Neural cell (in vitro differentiated cells): ENCODE results near the gene CFAP65. TPM values are rescaled to one million over a fixed set of nuclear protein-coding genes. Genes with fewer than 3 reads are reported as not detected.

ENCODE experiments used
- H2AFZ ChIP-seq: fragments of 200-600, 300-800 bp; sonication (generic), shearing (Covaris generic); 2 replicates; pipeline ENCODE4 v1.6.0; 2014; ENCODE audit warnings: low read depth, mild to moderate bottlenecking, antibody characterized with exemption, low read length, moderate library complexity
- H3F3A ChIP-seq: fragments of 200-600 bp; shearing (Covaris generic); 2 replicates; pipeline ENCODE4 v1.6.1; 2016; ENCODE audit warnings: mild to moderate bottlenecking, moderate library complexity, mixed read lengths, antibody characterized with exemption, low read length; ENCODE audit not compliant: insufficient read depth, poor library complexity, severe bottlenecking
- H3K27ac ChIP-seq: fragments of 200-600, 300-800 bp; sonication (generic), shearing (Covaris generic); 2 replicates; pipeline ENCODE4 v1.5.1; 2014; ENCODE audit warnings: mild to moderate bottlenecking, low read length, moderate library complexity
- H3K27me3 ChIP-seq: fragments of 300-800, 200-600 bp; sonication (generic), shearing (Covaris generic); 2 replicates; pipeline ENCODE4 v1.6.0; 2014; ENCODE audit warnings: mild to moderate bottlenecking, low read depth, low read length, moderate library complexity; ENCODE audit not compliant: insufficient read depth
- H3K36me3 ChIP-seq: fragments of 300-800, 200-600 bp; sonication (generic), shearing (Covaris generic); 2 replicates; pipeline ENCODE4 v1.5.1; 2014; ENCODE audit warnings: mild to moderate bottlenecking, antibody characterized with exemption, low read length, moderate library complexity; ENCODE audit not compliant: insufficient read depth
- H3K4me2 ChIP-seq: fragments of 300-800, 200-600 bp; sonication (generic), shearing (Covaris generic); 2 replicates; pipeline ENCODE4 v1.6.0; 2014; ENCODE audit warnings: mild to moderate bottlenecking, low read length
- H3K4me3 ChIP-seq: fragments of 300-800, 200-600 bp; sonication (generic), shearing (Covaris generic); 2 replicates; pipeline ENCODE4 v1.5.1; 2014; ENCODE audit warnings: mild to moderate bottlenecking, low read length, moderate library complexity
- H3K79me2 ChIP-seq: fragments of 200-600 bp; shearing (Covaris generic); replicated peaks from 2 replicates; pipeline ENCODE4 v1.6.0; 2014; ENCODE audit warnings: mild to moderate bottlenecking, low read length, moderate library complexity; ENCODE audit not compliant: insufficient read depth
- H3K9ac ChIP-seq: fragments of 300-800, 200-600 bp; sonication (generic), shearing (Covaris generic); 2 replicates; pipeline ENCODE4 v1.6.1; 2016; ENCODE audit warnings: mild to moderate bottlenecking, low read length, mixed read lengths
- H3K9me2 ChIP-seq: fragments of 200-600 bp; shearing (Covaris generic); 2 replicates; pipeline ENCODE4 v1.6.1; 2016; ENCODE audit warnings: mild to moderate bottlenecking, low read length, mixed read lengths; ENCODE audit not compliant: insufficient read depth
- H3K9me3 ChIP-seq: fragments of 200-600, 300-800 bp; sonication (generic), shearing (Covaris generic); 2 replicates; pipeline ENCODE4 v1.6.1; 2016; ENCODE audit warnings: mild to moderate bottlenecking, mixed run types, low read length, moderate library complexity, mixed read lengths
- H4K20me1 ChIP-seq: fragments of 200-600 bp; shearing (Covaris generic); 2 replicates; pipeline ENCODE4 v1.6.1; 2016; ENCODE audit warnings: mild to moderate bottlenecking, mixed run types; ENCODE audit not compliant: insufficient read depth
- CTCF ChIP-seq: fragments of 450-650 bp; IDR thresholded peaks from 2 replicates; pipeline ENCODE4 v1.5.1; 2014; ENCODE audit warnings: antibody characterized with exemption, mild to moderate bottlenecking, moderate library complexity; ENCODE audit not compliant: poor library complexity, severe bottlenecking
- EP300 ChIP-seq: fragments of 450-650 bp; conservative IDR thresholded peaks from 2 replicates; pipeline ENCODE4 v1.6.1; 2014; ENCODE audit warnings: antibody characterized with exemption, mild to moderate bottlenecking, moderate library complexity; ENCODE audit not compliant: poor library complexity, severe bottlenecking
- EZH2 ChIP-seq: fragments of 200-600, 300-800 bp; shearing (Covaris generic), sonication (generic); IDR thresholded peaks from 2 replicates; pipeline ENCODE4 v1.6.1; 2014; ENCODE audit warnings: antibody characterized with exemption, low read length, borderline replicate concordance, mild to moderate bottlenecking; ENCODE audit not compliant: insufficient read depth, poor library complexity, severe bottlenecking
- MXI1 ChIP-seq: fragments of 450-650 bp; conservative IDR thresholded peaks from 2 replicates; pipeline ENCODE4 v1.6.1; 2014; ENCODE audit warnings: antibody characterized with exemption, mild to moderate bottlenecking; ENCODE audit not compliant: poor library complexity, severe bottlenecking
- POLR2AphosphoS5 ChIP-seq: IDR thresholded peaks from 2 replicates; pipeline ENCODE4 v1.6.1; 2012
- RAD21 ChIP-seq: fragments of 450-650 bp; conservative IDR thresholded peaks from 2 replicates; pipeline ENCODE4 v1.6.1; 2014; ENCODE audit warnings: antibody characterized with exemption, mild to moderate bottlenecking, moderate library complexity
- REST ChIP-seq: IDR thresholded peaks from 2 replicates; pipeline ENCODE4 v1.6.1; 2012; ENCODE audit warnings: borderline replicate concordance
- SMC3 ChIP-seq: fragments of 450-650 bp; conservative IDR thresholded peaks from 2 replicates; pipeline ENCODE4 v1.6.1; 2014; ENCODE audit warnings: antibody characterized with exemption, mild to moderate bottlenecking, moderate library complexity; ENCODE audit not compliant: poor library complexity
- TAF1 ChIP-seq: IDR thresholded peaks from 2 replicates; pipeline ENCODE4 v1.6.1; 2012; ENCODE audit warnings: low read depth
- polyA plus RNA-seq: library from polyadenylated mRNA; depleted of rRNA; stranded (reverse); fragments of >200 nt; gene quantifications from 2 replicates; pipeline ENCODE4 v1.2.3, GENCODE V29; 2014

Gene CFAP65
- polyA plus RNA-seq, 1 donor from 2014 or later: 1.1 TPM

GRCh38 chr2:218962859-218963492 is 78.3 kb downstream of the CFAP65 start:
- Histone ChIP-seq H3K36me3 (no peaks in the 10 kb centered on the region), H3K79me2 (no peaks in the 10 kb centered on the region), H3K27me3 (peaks cover 26% of the 10 kb centered on the region), H2AFZ (peak overlapping the region; percentile 7), H3K27ac (peak overlapping the region; percentile 56), H4K20me1 (no peaks in the 10 kb centered on the region), H3K9ac (peak overlapping the region; percentile 59), H3F3A (no peaks in the 10 kb centered on the region), H3K9me3 (no peaks in the 10 kb centered on the region), H3K4me3 (peak overlapping the region; percentile 71), H3K4me2 (peak overlapping the region; percentile 57), H3K9me2 (no peaks in the 10 kb centered on the region)
- no peak for TF ChIP-seq EZH2
- TF ChIP-seq MXI1: peak; percentile 29
- TF ChIP-seq RAD21: no peak
- peak; percentile 38 for TF ChIP-seq EP300
- TF ChIP-seq CTCF: no peak
- no peak for TF ChIP-seq SMC3
- TF ChIP-seq TAF1: peak; percentile 43
- TF ChIP-seq POLR2AphosphoS5: peak; percentile 70
- peak; percentile 97 for TF ChIP-seq REST

GRCh38 chr2:218961651-218962570 is 79.4 kb downstream of the CFAP65 start:
- Histone ChIP-seq H3K79me2 (no peaks in the 10 kb centered on the region), H3K4me2 (peak overlapping the region; percentile 84), H2AFZ (no peak overlapping the region), H3K9ac (peak overlapping the region; percentile 79), H3K27ac (no peak overlapping the region), H3F3A (no peaks in the 10 kb centered on the region), H3K9me3 (no peaks in the 10 kb centered on the region), H3K27me3 (peaks cover 22% of the 10 kb centered on the region), H3K9me2 (no peaks in the 10 kb centered on the region), H4K20me1 (no peaks in the 10 kb centered on the region), H3K4me3 (peak overlapping the region; percentile 71), H3K36me3 (no peaks in the 10 kb centered on the region)
- TF ChIP-seq REST: no peak
- no peak for TF ChIP-seq SMC3
- no peak for TF ChIP-seq RAD21
- TF ChIP-seq POLR2AphosphoS5: no peak
- TF ChIP-seq EZH2: no peak
- TF ChIP-seq MXI1: no peak
- no peak for TF ChIP-seq TAF1
- TF ChIP-seq CTCF: no peak
- no peak for TF ChIP-seq EP300
